Measurements from ENCODE around the gene BCL2L13.

DNA sequence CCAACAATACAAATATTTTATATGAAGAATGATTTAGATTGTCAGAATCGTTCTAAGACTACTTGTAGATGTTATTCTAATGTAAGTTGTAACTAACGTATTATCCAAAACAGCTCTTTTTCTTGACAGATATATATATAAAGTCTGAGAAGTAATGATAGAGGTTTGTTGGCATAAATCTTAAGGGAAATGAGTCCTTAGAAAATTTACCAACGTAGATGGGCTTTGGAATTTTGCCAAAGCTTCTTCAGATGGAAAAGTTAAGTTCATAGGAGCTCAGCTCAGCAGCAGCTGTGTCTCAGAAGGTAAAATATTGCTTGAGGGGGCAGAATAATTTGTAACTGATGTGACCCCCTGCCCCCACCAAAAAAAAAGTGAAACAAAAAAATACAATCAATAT is 69.0 kb downstream of the BCL2L13 start:
- TF ChIP-seq, protein P1, sequence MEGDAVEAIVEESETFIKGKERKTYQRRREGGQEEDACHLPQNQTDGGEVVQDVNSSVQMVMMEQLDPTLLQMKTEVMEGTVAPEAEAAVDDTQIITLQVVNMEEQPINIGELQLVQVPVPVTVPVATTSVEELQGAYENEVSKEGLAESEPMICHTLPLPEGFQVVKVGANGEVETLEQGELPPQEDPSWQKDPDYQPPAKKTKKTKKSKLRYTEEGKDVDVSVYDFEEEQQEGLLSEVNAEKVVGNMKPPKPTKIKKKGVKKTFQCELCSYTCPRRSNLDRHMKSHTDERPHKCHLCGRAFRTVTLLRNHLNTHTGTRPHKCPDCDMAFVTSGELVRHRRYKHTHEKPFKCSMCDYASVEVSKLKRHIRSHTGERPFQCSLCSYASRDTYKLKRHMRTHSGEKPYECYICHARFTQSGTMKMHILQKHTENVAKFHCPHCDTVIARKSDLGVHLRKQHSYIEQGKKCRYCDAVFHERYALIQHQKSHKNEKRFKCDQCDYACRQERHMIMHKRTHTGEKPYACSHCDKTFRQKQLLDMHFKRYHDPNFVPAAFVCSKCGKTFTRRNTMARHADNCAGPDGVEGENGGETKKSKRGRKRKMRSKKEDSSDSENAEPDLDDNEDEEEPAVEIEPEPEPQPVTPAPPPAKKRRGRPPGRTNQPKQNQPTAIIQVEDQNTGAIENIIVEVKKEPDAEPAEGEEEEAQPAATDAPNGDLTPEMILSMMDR (IDR thresholded peaks at IDR 0.05; ENCODE audit: poor library complexity, severe bottlenecking) = no peak
- no peak for TF ChIP-seq POLR2AphosphoS5 (IDR thresholded peaks at IDR 0.05)
- no peak for TF ChIP-seq EZH2 (IDR thresholded peaks at IDR 0.05; ENCODE audit: borderline replicate concordance, insufficient read depth, low read length, poor library complexity, severe bottlenecking)
- no peak for TF ChIP-seq EP300 (conservative IDR thresholded peaks at IDR 0.05; ENCODE audit: poor library complexity, severe bottlenecking)
- TF ChIP-seq SMC3 (conservative IDR thresholded peaks at IDR 0.05; ENCODE audit: poor library complexity) = no peak

All from neural cell (in vitro differentiated cells).